ENCODE results near the gene ABCF1. TPM values are rescaled to one million over a fixed set of nuclear protein-coding genes. Genes with fewer than 3 reads are reported as not detected.
A peak's percentile ranks its signal among the peaks of the same experiment; 100 is the strongest.

The ABCF1 gene
- total RNA-seq, 2 donors from 2014 or later = 42.3 to 49.2 TPM

GRCh38 chr6:30611150-30611855 lies 40.1 kb downstream of the ABCF1 start:
- H3K36me3 ChIP-seq = peaks cover 4 to 7% of the 10 kb centered on the region in 2 donors
- H3K27ac ChIP-seq = no peak overlapping the region
- TF ChIP-seq POLR2AphosphoS5 (IDR thresholded peaks at IDR 0.05) (no peak), POLR2A (IDR thresholded peaks at IDR 0.05) (no peak), CTCF (IDR thresholded peaks at IDR 0.05) (no peak)
- H3K4me1 ChIP-seq (replicated peaks) = peaks cover 5% of the 10 kb centered on the region
- intact Hi-C loops (cut with DNase I) = no loop called here
- 70% methylated on average over 9 of the region's 9 CpGs for WGBS
- no peaks in the 10 kb centered on the region for H3K9me3 ChIP-seq
- H3K27me3 ChIP-seq (replicated peaks; ENCODE audit: insufficient read depth) = no peaks in the 10 kb centered on the region
- H3K4me3 ChIP-seq = no peak overlapping the region
- no peak for DNase-seq (ENCODE audit: low spot score)

- Histone ChIP-seq H3K4me3 (no peak overlapping the region), H3K4me1 (replicated peaks) (peaks cover 5% of the 10 kb centered on the region), H3K27ac (no peak overlapping the region), H3K36me3 (peaks cover 6 to 8% of the 10 kb centered on the region in 2 donors), H3K9me3 (no peaks in the 10 kb centered on the region), H3K27me3 (replicated peaks; ENCODE audit: insufficient read depth) (no peaks in the 10 kb centered on the region)
- intact Hi-C loops (cut with DNase I) = no loop called here
- TF ChIP-seq POLR2AphosphoS5 (IDR thresholded peaks at IDR 0.05) (no peak), POLR2A (IDR thresholded peaks at IDR 0.05) (no peak), CTCF (IDR thresholded peaks at IDR 0.05) (no peak)
- 72% methylated on average over 2 of the region's 2 CpGs for WGBS
- DNase-seq (ENCODE audit: low spot score) = no peak
Observed at GRCh38 chr6:30611856-30612194, 40.6 kb downstream of the ABCF1 start.

GRCh38 chr6:30612213-30612612 lies 41.0 kb downstream of the ABCF1 start:
- Histone ChIP-seq H3K36me3 (peaks cover 6 to 8% of the 10 kb centered on the region in 2 donors), H3K4me3 (no peak overlapping the region), H3K27me3 (replicated peaks; ENCODE audit: insufficient read depth) (no peaks in the 10 kb centered on the region), H3K4me1 (replicated peaks) (peaks cover 5% of the 10 kb centered on the region), H3K27ac (peak overlapping the region; percentile 95 to 99), H3K9me3 (no peaks in the 10 kb centered on the region)
- DNase-seq (ENCODE audit: low spot score) = no peak
- TF ChIP-seq POLR2A (IDR thresholded peaks at IDR 0.05) (no peak), CTCF (IDR thresholded peaks at IDR 0.05) (peak in 2 of 4 experiments; percentile 22 to 40), POLR2AphosphoS5 (IDR thresholded peaks at IDR 0.05) (no peak)
- 45% methylated on average over 1 of the region's 1 CpG for WGBS
- intact Hi-C loops (cut with DNase I) = no loop called here

GRCh38 chr6:30612687-30613248 lies 41.5 kb downstream of the ABCF1 start:
- H3K9me3 ChIP-seq = no peaks in the 10 kb centered on the region
- peaks cover 6 to 8% of the 10 kb centered on the region in 2 donors for H3K36me3 ChIP-seq
- H3K27ac ChIP-seq = peak overlapping the region; percentile 95 to 99
- H3K4me3 ChIP-seq = no peak overlapping the region
- H3K27me3 ChIP-seq (replicated peaks; ENCODE audit: insufficient read depth) = no peaks in the 10 kb centered on the region
- DNase-seq (ENCODE audit: low spot score) = no peak
- 33% methylated on average over 6 of the region's 6 CpGs for WGBS
- intact Hi-C loops (cut with DNase I) = no loop called here
- peaks cover 5% of the 10 kb centered on the region for H3K4me1 ChIP-seq (replicated peaks)
- no peak for TF ChIP-seq POLR2AphosphoS5 (IDR thresholded peaks at IDR 0.05)
- TF ChIP-seq CTCF (IDR thresholded peaks at IDR 0.05) = no peak
- TF ChIP-seq POLR2A (IDR thresholded peaks at IDR 0.05) = no peak

Measured in prostate gland (tissue), 2 donors.